ENCODE results near the gene FBXW7. TPM values are rescaled to one million over a fixed set of nuclear protein-coding genes. Genes with fewer than 3 reads are reported as not detected.
A peak's percentile ranks its signal among the peaks of the same experiment; 100 is the strongest.

The FBXW7 gene
- total and polyA plus RNA-seq, 4 donors, result 58.9 to 129 (median 71.7) TPM

- H3K27me3 ChIP-seq (ENCODE audit: control insufficient read depth, insufficient read depth, low read length), result no peaks in the 10 kb centered on the region
- no peak for DNase-seq (ENCODE audit: low read depth in 4 of 6, low spot score in 6 of 6)
- H3K4me1 ChIP-seq (ENCODE audit: control insufficient read depth, insufficient read depth, low read length), result no peaks in the 10 kb centered on the region
- H3K27ac ChIP-seq (ENCODE audit: low read depth, low read length), result no peak overlapping the region
- H3K36me3 ChIP-seq (ENCODE audit: control insufficient read depth, insufficient read depth, low read length), result no peaks in the 10 kb centered on the region
- H3K4me3 ChIP-seq (ENCODE audit: low read depth, low read length), result no peak overlapping the region
- 83% methylated on average over 1 of the region's 9 CpGs for WGBS (ENCODE audit: insufficient coverage)
- H3K9me3 ChIP-seq (ENCODE audit: control insufficient read depth, insufficient read depth, low read length), result no peaks in the 10 kb centered on the region
Observed at GRCh38 chr4:152572417-152573086, 36.7 kb upstream of the FBXW7 start.

- no peaks in the 10 kb centered on the region for H3K27me3 ChIP-seq (ENCODE audit: control insufficient read depth, insufficient read depth, low read length)
- DNase-seq (ENCODE audit: low read depth in 4 of 6, low spot score in 6 of 6), result no peak
- no peaks in the 10 kb centered on the region for H3K9me3 ChIP-seq (ENCODE audit: control insufficient read depth, insufficient read depth, low read length)
- no peak overlapping the region for H3K27ac ChIP-seq (ENCODE audit: low read depth, low read length)
- WGBS (ENCODE audit: insufficient coverage), result no CpG with 5 or more reads among the region's 1 CpG
- H3K36me3 ChIP-seq (ENCODE audit: control insufficient read depth, insufficient read depth, low read length), result no peaks in the 10 kb centered on the region
- no peak overlapping the region for H3K4me3 ChIP-seq (ENCODE audit: low read depth, low read length)
- no peaks in the 10 kb centered on the region for H3K4me1 ChIP-seq (ENCODE audit: control insufficient read depth, insufficient read depth, low read length)
Observed at GRCh38 chr4:152571770-152572169, 35.9 kb upstream of the FBXW7 start.

GRCh38 chr4:152571296-152571695 is 35.4 kb upstream of the FBXW7 start:
- Histone ChIP-seq H3K36me3 (ENCODE audit: control insufficient read depth, insufficient read depth, low read length) (no peaks in the 10 kb centered on the region), H3K4me1 (ENCODE audit: control insufficient read depth, insufficient read depth, low read length) (no peaks in the 10 kb centered on the region), H3K27ac (ENCODE audit: low read depth, low read length) (no peak overlapping the region), H3K4me3 (ENCODE audit: low read depth, low read length) (no peak overlapping the region), H3K27me3 (ENCODE audit: control insufficient read depth, insufficient read depth, low read length) (no peaks in the 10 kb centered on the region), H3K9me3 (ENCODE audit: control insufficient read depth, insufficient read depth, low read length) (no peaks in the 10 kb centered on the region)
- DNase-seq (ENCODE audit: low read depth in 4 of 6, low spot score in 6 of 6), result no peak
- WGBS (ENCODE audit: insufficient coverage), result 86% methylated on average over 1 of the region's 1 CpG

- Histone ChIP-seq H3K36me3 (ENCODE audit: control insufficient read depth, insufficient read depth, low read length) (no peaks in the 10 kb centered on the region), H3K4me3 (ENCODE audit: low read depth, low read length) (no peak overlapping the region), H3K9me3 (ENCODE audit: control insufficient read depth, insufficient read depth, low read length) (no peaks in the 10 kb centered on the region), H3K27ac (ENCODE audit: low read depth, low read length) (no peak overlapping the region), H3K4me1 (ENCODE audit: control insufficient read depth, insufficient read depth, low read length) (no peaks in the 10 kb centered on the region), H3K27me3 (ENCODE audit: control insufficient read depth, insufficient read depth, low read length) (no peaks in the 10 kb centered on the region)
- 76% methylated on average over 2 of the region's 6 CpGs for WGBS (ENCODE audit: insufficient coverage)
- no peak for DNase-seq (ENCODE audit: low read depth in 4 of 6, low spot score in 6 of 6)
Observed at GRCh38 chr4:152565333-152565732, 29.4 kb upstream of the FBXW7 start.

GRCh38 chr4:152564336-152564735 is 28.4 kb upstream of the FBXW7 start:
- H3K4me3 ChIP-seq (ENCODE audit: low read depth, low read length), result no peak overlapping the region
- no peaks in the 10 kb centered on the region for H3K27me3 ChIP-seq (ENCODE audit: control insufficient read depth, insufficient read depth, low read length)
- H3K9me3 ChIP-seq (ENCODE audit: control insufficient read depth, insufficient read depth, low read length), result no peaks in the 10 kb centered on the region
- H3K36me3 ChIP-seq (ENCODE audit: control insufficient read depth, insufficient read depth, low read length), result no peaks in the 10 kb centered on the region
- no peaks in the 10 kb centered on the region for H3K4me1 ChIP-seq (ENCODE audit: control insufficient read depth, insufficient read depth, low read length)
- WGBS (ENCODE audit: insufficient coverage), result 100% methylated on average over 1 of the region's 3 CpGs
- no peak for DNase-seq (ENCODE audit: low read depth in 4 of 6, low spot score in 6 of 6)
- no peak overlapping the region for H3K27ac ChIP-seq (ENCODE audit: low read depth, low read length)

GRCh38 chr4:152563209-152563608 is 27.3 kb upstream of the FBXW7 start:
- no CpG with 5 or more reads among the region's 2 CpGs for WGBS (ENCODE audit: insufficient coverage)
- Histone ChIP-seq H3K4me1 (ENCODE audit: control insufficient read depth, insufficient read depth, low read length) (no peaks in the 10 kb centered on the region), H3K36me3 (ENCODE audit: control insufficient read depth, insufficient read depth, low read length) (no peaks in the 10 kb centered on the region), H3K27ac (ENCODE audit: low read depth, low read length) (no peak overlapping the region), H3K9me3 (ENCODE audit: control insufficient read depth, insufficient read depth, low read length) (no peaks in the 10 kb centered on the region), H3K27me3 (ENCODE audit: control insufficient read depth, insufficient read depth, low read length) (no peaks in the 10 kb centered on the region), H3K4me3 (ENCODE audit: low read depth, low read length) (no peak overlapping the region)
- no peak for DNase-seq (ENCODE audit: low read depth in 4 of 6, low spot score in 6 of 6)

- Histone ChIP-seq H3K27ac (ENCODE audit: low read depth, low read length) (no peak overlapping the region), H3K9me3 (ENCODE audit: control insufficient read depth, insufficient read depth, low read length) (no peaks in the 10 kb centered on the region), H3K4me3 (ENCODE audit: low read depth, low read length) (no peak overlapping the region), H3K27me3 (ENCODE audit: control insufficient read depth, insufficient read depth, low read length) (no peaks in the 10 kb centered on the region), H3K4me1 (ENCODE audit: control insufficient read depth, insufficient read depth, low read length) (no peaks in the 10 kb centered on the region), H3K36me3 (ENCODE audit: control insufficient read depth, insufficient read depth, low read length) (no peaks in the 10 kb centered on the region)
- no CpG with 5 or more reads among the region's 3 CpGs for whole genome bisulfite sequencing (ENCODE audit: insufficient coverage)
- peak in 1 of 6 donors; percentile 23 for DNase-seq (ENCODE audit: low read depth in 4 of 6, low spot score in 6 of 6)
Observed at GRCh38 chr4:152559641-152560040, 23.7 kb upstream of the FBXW7 start.

- no peaks in the 10 kb centered on the region for H3K9me3 ChIP-seq (ENCODE audit: control insufficient read depth, insufficient read depth, low read length)
- no peaks in the 10 kb centered on the region for H3K4me1 ChIP-seq (ENCODE audit: control insufficient read depth, insufficient read depth, low read length)
- no peaks in the 10 kb centered on the region for H3K27me3 ChIP-seq (ENCODE audit: control insufficient read depth, insufficient read depth, low read length)
- no peak overlapping the region for H3K27ac ChIP-seq (ENCODE audit: low read depth, low read length)
- no peak for DNase-seq (ENCODE audit: low read depth in 4 of 6, low spot score in 6 of 6)
- WGBS (ENCODE audit: insufficient coverage), result no CpG with 5 or more reads among the region's 1 CpG
- no peak overlapping the region for H3K4me3 ChIP-seq (ENCODE audit: low read depth, low read length)
- H3K36me3 ChIP-seq (ENCODE audit: control insufficient read depth, insufficient read depth, low read length), result no peaks in the 10 kb centered on the region
Observed at GRCh38 chr4:152558396-152558795, 22.5 kb upstream of the FBXW7 start.

GRCh38 chr4:152556834-152557233 is 20.9 kb upstream of the FBXW7 start:
- no peak for DNase-seq (ENCODE audit: low read depth in 4 of 6, low spot score in 6 of 6)
- Histone ChIP-seq H3K4me3 (ENCODE audit: low read depth, low read length) (no peak overlapping the region), H3K9me3 (ENCODE audit: control insufficient read depth, insufficient read depth, low read length) (no peaks in the 10 kb centered on the region), H3K4me1 (ENCODE audit: control insufficient read depth, insufficient read depth, low read length) (no peaks in the 10 kb centered on the region), H3K36me3 (ENCODE audit: control insufficient read depth, insufficient read depth, low read length) (no peaks in the 10 kb centered on the region), H3K27me3 (ENCODE audit: control insufficient read depth, insufficient read depth, low read length) (no peaks in the 10 kb centered on the region), H3K27ac (ENCODE audit: low read depth, low read length) (no peak overlapping the region)
- 87% methylated on average over 3 of the region's 3 CpGs for WGBS (ENCODE audit: insufficient coverage)

- H3K36me3 ChIP-seq (ENCODE audit: control insufficient read depth, insufficient read depth, low read length), result no peaks in the 10 kb centered on the region
- no peaks in the 10 kb centered on the region for H3K4me1 ChIP-seq (ENCODE audit: control insufficient read depth, insufficient read depth, low read length)
- no CpG with 5 or more reads among the region's 5 CpGs for WGBS (ENCODE audit: insufficient coverage)
- no peaks in the 10 kb centered on the region for H3K27me3 ChIP-seq (ENCODE audit: control insufficient read depth, insufficient read depth, low read length)
- DNase-seq (ENCODE audit: low read depth in 4 of 6, low spot score in 6 of 6), result no peak
- H3K27ac ChIP-seq (ENCODE audit: low read depth, low read length), result no peak overlapping the region
- no peaks in the 10 kb centered on the region for H3K9me3 ChIP-seq (ENCODE audit: control insufficient read depth, insufficient read depth, low read length)
- no peak overlapping the region for H3K4me3 ChIP-seq (ENCODE audit: low read depth, low read length)
Observed at GRCh38 chr4:152556283-152556682, 20.4 kb upstream of the FBXW7 start.

Measured in spinal cord (tissue), 10 donors.